WI38 (cell line): ENCODE results near the gene MYO1D.

Source experiments
- H3K4me3 ChIP-seq: 2 replicates; pipeline ENCODE4 v1.5.1; 2011; ENCODE audit warnings: low read depth, mild to moderate bottlenecking, control low read depth, low read length
- TF ChIP-seq, protein P1 (sequence below): IDR thresholded peaks from 2 replicates; pipeline ENCODE4 v1.5.1; 2012; ENCODE audit warnings: low read depth, mild to moderate bottlenecking, control low read depth, low read length

The MYO1D gene

DNA sequence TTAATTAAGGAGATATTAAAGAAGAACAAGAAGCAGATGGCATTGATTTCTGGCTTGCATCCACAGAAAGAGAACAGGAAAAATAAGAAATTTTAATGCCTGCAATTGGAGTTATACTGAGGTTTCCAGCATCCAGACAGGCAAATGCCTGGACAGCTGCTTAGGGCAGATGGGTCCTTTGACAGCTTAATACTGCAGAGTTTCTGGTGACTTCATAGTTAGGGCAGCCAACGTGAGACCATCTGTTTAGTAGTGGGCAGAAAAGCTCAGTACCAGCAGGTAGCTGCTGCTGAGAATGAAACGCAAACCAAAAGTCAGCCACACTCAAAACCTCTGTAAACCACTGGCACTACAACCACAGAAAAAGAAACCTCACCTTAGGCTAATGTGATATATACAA lies 280.3 kb downstream of the MYO1D start:
- no peak overlapping the region for H3K4me3 ChIP-seq

DNA sequence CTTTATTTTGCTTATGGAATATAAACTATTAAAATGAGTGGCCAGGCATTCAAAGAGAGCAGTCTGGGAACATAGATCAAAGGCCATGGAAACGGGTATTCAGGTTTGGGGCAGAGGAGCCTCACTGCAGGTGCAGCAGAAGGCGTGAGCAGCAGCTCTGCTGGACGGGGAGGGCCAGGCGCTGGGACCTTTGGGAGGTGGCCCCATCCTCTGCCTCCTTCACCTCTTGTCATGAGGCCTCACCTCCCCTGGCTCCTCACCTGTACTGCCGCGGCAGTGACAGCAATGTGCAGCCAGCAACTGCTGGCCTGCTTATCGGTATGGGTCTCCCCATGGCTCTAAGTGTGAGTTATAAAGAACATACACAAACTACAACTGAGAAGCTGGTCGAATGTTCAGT lies 280.7 kb downstream of the MYO1D start:
- TF ChIP-seq, protein P1, sequence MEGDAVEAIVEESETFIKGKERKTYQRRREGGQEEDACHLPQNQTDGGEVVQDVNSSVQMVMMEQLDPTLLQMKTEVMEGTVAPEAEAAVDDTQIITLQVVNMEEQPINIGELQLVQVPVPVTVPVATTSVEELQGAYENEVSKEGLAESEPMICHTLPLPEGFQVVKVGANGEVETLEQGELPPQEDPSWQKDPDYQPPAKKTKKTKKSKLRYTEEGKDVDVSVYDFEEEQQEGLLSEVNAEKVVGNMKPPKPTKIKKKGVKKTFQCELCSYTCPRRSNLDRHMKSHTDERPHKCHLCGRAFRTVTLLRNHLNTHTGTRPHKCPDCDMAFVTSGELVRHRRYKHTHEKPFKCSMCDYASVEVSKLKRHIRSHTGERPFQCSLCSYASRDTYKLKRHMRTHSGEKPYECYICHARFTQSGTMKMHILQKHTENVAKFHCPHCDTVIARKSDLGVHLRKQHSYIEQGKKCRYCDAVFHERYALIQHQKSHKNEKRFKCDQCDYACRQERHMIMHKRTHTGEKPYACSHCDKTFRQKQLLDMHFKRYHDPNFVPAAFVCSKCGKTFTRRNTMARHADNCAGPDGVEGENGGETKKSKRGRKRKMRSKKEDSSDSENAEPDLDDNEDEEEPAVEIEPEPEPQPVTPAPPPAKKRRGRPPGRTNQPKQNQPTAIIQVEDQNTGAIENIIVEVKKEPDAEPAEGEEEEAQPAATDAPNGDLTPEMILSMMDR, result no peak
- no peak overlapping the region for H3K4me3 ChIP-seq

More for the DNA sequence above, 280.3 kb downstream of the MYO1D start:
- TF ChIP-seq, protein P1, result no peak

DNA sequence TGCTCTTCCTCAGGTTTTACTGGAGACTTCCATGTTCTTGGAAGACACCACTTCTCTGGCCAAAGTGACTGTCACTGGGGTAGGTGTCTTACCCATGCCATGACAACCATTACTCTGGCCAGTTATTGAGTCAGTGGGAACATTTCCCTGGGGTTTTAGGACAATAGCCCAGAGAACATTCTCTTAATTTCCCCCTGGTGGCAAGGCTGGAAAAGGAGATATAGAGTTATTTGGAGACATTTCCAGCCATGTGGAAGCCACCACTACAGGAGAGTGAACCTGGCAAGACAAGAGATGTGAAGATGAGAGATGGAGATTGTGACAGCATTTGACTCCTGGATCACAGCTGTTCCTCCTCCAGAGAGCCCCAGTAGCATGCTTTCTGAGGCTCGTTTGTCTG lies 283.9 kb downstream of the MYO1D start:
- TF ChIP-seq, protein P1, result 0 out of 2 replicates have a peak, but pooled peaks have one; percentile 10

DNA sequence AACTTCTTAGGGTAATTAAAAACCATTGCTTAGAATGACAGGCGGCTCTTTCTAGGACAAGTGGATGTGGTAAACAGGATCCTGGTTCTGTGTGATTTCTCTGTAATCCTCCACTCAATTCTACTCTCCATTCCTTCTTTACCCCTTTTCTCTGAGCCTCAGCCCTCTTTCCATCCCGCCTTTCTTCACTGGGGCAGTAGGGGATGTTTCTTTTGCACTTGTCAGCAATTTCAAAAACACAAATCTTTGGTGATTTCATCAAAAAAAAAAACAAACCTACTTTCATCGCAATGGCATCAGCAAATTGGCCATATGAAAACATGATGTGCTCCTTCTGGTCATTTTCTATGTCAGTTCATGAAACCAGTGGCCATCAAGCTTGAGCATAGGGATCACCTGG lies 285.5 kb downstream of the MYO1D start:
- TF ChIP-seq, protein P1, result no peak
- H3K4me3 ChIP-seq, result no peak overlapping the region

More for the DNA sequence above, 283.9 kb downstream of the MYO1D start:
- no peak overlapping the region for H3K4me3 ChIP-seq

DNA sequence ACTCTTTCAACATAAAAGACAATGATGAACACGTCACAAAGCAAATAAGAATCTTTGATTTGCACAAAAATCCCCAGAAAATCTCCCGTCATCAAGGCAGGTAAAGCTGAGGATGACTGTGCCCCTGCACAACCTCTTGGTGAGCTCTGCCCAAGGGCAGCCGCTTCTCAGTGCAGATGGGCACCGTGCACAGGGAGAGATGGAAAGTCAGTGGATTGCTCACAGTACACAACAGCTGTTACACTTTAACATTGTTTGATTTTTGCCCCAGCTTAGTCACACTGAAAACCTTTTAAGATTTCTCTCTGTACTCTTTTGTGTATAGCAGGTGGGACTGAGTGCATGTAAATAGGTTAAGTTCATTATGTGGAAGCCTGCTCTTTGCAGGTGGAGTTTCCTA lies 285.9 kb downstream of the MYO1D start:
- TF ChIP-seq, protein P1, result no peak
- no peak overlapping the region for H3K4me3 ChIP-seq

DNA sequence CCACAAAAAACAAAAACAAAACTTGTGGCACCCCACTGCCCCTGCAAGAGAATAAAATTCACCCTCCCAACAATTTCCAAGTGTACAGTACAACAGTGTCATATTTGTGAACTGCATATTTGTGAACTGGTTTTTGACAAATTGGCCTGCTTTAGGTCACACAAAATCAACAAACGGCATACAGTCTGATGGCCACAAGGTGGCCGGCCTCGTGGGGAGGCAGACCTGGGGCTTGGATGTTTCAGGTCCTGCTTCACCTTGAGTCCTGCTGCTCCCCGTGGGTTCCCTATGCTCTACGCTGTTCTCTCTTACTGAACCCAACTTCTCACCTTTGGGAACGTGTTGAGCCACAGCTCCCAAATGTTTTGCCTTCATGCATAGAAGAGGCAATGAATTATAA lies 287.9 kb downstream of the MYO1D start:
- no peak overlapping the region for H3K4me3 ChIP-seq
- TF ChIP-seq, protein P1, result no peak

DNA sequence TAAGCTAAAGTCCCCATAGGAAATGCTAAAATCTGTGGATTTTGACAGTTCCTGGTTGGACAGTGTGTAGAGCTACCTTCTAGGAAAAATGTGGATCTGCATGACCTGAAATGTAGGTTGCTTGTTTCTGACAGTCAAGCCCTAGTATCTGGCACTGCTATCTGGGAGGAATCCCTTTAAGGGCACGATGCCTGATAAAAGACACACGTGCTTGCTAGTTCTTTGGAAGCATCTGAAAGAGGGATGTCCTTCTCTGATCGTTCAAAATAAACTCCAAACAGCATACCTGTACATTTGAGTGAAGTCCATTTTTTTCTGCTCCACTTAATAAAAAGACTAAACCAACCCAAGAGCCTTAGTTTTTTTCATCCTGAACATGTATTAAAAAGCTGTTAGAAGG lies 288.8 kb downstream of the MYO1D start:
- H3K4me3 ChIP-seq, result no peak overlapping the region
- TF ChIP-seq, protein P1, result no peak
